HUES64 (cell line): ENCODE data around the gene FUBP1.

Experiments used
- H3K27ac ChIP-seq: 2 replicates; pipeline ENCODE4 v1.7.0; 2013; ENCODE audit warnings: low read depth, low read length, inconsistent platforms
- H3K27me3 ChIP-seq: 2 replicates; pipeline ENCODE4 v1.6.1; 2013; ENCODE audit warnings: mild to moderate bottlenecking, low read length; ENCODE audit not compliant: insufficient read depth
- H3K36me3 ChIP-seq: 2 replicates; pipeline ENCODE4 v1.6.1; 2013; ENCODE audit warnings: mild to moderate bottlenecking, low read length; ENCODE audit not compliant: insufficient read depth
- H3K4me1 ChIP-seq: 2 replicates; pipeline ENCODE4 v1.6.1; 2013; ENCODE audit warnings: mild to moderate bottlenecking, low read length, moderate library complexity; ENCODE audit not compliant: insufficient read depth
- H3K4me3 ChIP-seq: 2 replicates; pipeline ENCODE4 v1.5.1; 2013; ENCODE audit warnings: mild to moderate bottlenecking, low read length, moderate library complexity
- H3K9ac ChIP-seq: 2 replicates; pipeline ENCODE4 v1.6.1; 2013; ENCODE audit warnings: mild to moderate bottlenecking, low read depth, low read length
- H3K9me3 ChIP-seq: 2 replicates; pipeline ENCODE4 v1.6.1; 2013; ENCODE audit warnings: low read depth, low read length; ENCODE audit not compliant: insufficient read depth
- WGBS: fragments of 150-250, 120-280 bp; methylation state at CpG from one replicate; pipeline ENCODE4 v1.1.7; 2013; ENCODE audit warnings: missing lambda C conversion rate; 5-methylcytosine and 5-hydroxymethylcytosine counted together

FUBP1 gene

DNA sequence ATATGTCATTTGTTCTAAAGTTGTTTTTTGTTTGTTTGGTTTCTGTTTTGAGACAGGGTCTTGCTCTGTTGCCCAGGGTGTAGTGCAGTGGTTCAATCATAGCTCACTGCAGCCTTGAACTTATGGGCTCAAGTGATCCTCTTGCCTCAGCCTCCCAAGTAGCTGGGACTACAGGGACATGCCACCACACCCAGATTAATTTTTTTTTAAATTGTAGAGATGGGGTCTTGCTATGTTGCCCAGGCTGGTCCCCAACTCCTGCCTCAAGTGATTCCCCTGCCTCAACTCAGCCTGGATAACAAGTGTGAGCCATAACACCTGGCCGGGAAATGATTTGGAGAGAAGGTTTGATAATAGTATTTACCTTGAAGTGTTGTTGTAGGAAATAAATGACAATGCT, 72.2 kb downstream of the FUBP1 start:
- Histone ChIP-seq H3K4me3 (no peak overlapping the region), H3K4me1 (no peaks in the 10 kb centered on the region), H3K36me3 (no peaks in the 10 kb centered on the region), H3K9ac (no peak overlapping the region), H3K9me3 (no peaks in the 10 kb centered on the region), H3K27me3 (no peaks in the 10 kb centered on the region), H3K27ac (no peak overlapping the region)
- WGBS: 80% methylated on average over 1 of the region's 1 CpG

DNA sequence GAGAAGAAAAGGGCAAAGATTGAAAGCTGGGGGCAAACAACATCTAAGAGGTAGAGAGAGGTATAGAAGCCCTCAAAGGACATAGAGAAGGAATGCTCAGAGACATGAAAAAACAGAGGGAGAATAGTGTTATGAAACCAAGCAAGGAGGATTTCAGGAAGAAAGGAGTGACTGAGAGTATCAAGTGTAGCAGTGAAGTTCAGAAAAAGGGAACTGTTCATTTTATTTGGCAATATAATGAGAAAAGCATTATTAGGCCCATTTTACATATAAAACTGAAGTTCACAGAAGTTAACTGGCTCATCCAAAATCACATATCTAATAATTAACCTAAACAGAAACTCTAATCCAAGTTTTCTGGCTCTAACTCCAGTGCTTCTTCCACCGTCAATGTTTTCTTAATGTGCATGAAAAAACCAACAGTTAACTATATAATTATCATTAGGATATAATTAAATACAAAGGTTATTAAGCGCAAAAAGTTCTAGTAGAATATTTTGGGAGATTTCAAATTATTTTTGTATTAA, 72.8 kb downstream of the FUBP1 start:
- H3K9ac ChIP-seq: no peak overlapping the region
- H3K4me3 ChIP-seq: no peak overlapping the region
- no peaks in the 10 kb centered on the region for H3K27me3 ChIP-seq
- H3K4me1 ChIP-seq: no peaks in the 10 kb centered on the region
- H3K36me3 ChIP-seq: no peaks in the 10 kb centered on the region
- 89% methylated on average over 1 of the region's 2 CpGs for WGBS
- no peak overlapping the region for H3K27ac ChIP-seq
- no peaks in the 10 kb centered on the region for H3K9me3 ChIP-seq

DNA sequence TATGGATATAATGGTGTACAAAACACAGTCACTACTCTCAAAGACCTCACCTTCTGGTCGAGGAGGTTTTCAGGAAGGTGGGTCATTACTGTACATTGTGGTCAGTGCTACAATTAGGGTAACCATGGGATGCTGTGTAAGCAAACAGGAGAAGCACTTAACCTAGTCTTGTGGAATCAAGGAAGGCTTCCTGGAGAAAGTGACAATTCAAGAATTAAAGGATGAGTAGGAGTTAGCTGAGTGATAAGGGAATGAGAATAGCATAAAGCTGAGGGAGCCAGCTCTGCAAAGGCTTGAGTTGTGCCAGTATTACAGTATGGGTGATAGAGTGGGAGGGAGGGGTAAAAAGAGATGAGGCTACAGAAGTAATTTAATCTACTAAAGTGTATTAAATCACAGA, 73.3 kb downstream of the FUBP1 start:
- Histone ChIP-seq H3K9me3 (no peaks in the 10 kb centered on the region), H3K36me3 (no peaks in the 10 kb centered on the region), H3K27ac (no peak overlapping the region), H3K27me3 (no peaks in the 10 kb centered on the region), H3K9ac (no peak overlapping the region), H3K4me1 (no peaks in the 10 kb centered on the region), H3K4me3 (no peak overlapping the region)
- WGBS: 85% methylated on average over 1 of the region's 1 CpG

DNA sequence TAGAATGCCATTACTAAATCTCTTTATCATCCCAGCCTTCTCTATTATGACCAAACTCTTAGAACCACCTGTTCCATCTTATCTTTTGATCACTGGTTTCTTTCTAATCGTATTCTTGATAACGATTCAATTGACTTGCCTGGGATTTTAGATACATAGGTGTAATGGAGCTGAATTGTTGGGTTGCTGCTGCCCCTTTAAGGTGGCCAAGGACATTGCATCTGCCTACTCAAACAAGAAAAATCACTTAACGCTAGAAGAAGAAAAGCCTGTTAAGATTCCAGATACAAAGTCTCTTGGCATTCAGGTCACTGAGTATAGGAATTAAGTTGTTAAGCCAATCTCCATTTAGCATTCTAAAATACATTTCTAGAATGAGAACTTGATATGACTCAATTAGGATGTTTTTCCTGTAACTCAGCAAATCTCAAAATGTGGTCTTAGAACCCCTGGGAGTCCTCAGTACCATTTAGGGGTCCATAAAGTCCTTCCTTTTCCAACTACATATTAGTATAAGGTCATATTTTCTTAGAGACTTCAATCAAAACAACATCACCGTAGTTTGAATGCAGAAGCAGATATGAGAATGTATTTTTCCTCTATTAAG, 78.1 kb downstream of the FUBP1 start:
- Histone ChIP-seq H3K4me1 (no peaks in the 10 kb centered on the region), H3K36me3 (no peaks in the 10 kb centered on the region), H3K27ac (no peak overlapping the region), H3K9ac (no peak overlapping the region), H3K27me3 (no peaks in the 10 kb centered on the region), H3K4me3 (no peak overlapping the region), H3K9me3 (no peaks in the 10 kb centered on the region)
- WGBS: 80% methylated on average over 2 of the region's 4 CpGs

DNA sequence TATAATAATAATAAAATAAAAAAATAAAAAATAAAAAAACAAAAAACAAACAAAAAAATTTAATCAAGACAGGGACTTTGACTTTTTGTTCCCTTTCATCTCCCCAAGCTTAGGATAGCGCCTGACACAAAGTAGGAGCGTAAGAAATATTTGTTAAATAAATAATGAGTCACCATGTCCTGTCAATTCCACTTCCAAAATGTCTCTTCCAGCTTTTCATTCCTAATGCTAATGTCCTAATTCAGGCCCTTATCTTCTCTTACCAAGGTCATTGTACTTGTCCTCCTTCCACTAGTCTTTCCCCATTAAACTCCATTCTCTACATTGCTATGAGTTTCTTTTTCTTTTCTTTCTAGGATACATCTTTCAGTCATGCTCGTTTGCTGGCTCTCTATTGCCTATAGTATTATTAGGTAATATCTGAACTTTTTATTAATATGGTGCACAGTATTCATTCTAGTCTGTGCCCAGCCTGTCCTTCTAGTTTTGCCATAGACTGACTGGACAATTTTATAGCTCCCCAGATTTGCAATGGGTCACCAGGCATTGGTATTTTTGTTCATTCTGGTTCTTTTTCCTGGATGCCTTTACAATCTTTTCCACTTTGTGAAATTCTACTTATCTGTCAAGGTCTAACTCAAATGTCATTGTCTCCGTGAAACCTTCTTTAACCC, 79.1 kb downstream of the FUBP1 start:
- Histone ChIP-seq H3K4me3 (no peak overlapping the region), H3K27me3 (no peaks in the 10 kb centered on the region), H3K9ac (no peak overlapping the region), H3K9me3 (no peaks in the 10 kb centered on the region), H3K4me1 (no peaks in the 10 kb centered on the region), H3K36me3 (no peaks in the 10 kb centered on the region), H3K27ac (no peak overlapping the region)
- 94% methylated on average over 2 of the region's 4 CpGs for WGBS
